A673 (cell line): ENCODE measurements around the gene ENTPD8. TPM values are rescaled to one million over a fixed set of nuclear protein-coding genes. Genes with fewer than 3 reads are reported as not detected.
"Not testable (repeated sequence)": the region's sequence is repeated elsewhere in the genome, so short reads cannot be mapped to it uniquely, and the experiment has no call there.

Source experiments
- BruUV-seq: library from RNA; stranded (reverse); fragments of 400-500 nt; replicated peaks from 2 replicates; lab custom pipeline; 2021; lab: Mats Ljungman, UMichigan
- CTCF ChIA-PET: fragments of 300-600 bp; sonication (Branson Sonifier 250); formaldehyde crosslinking; loops from one replicate; lab custom pipeline; 2022; ENCODE audit warnings: antibody characterized with exemption; lab: Charles Lee
- POLR2A ChIA-PET: fragments of 300-600 bp; sonication (Branson Sonifier 250); formaldehyde crosslinking; loops from one replicate; lab custom pipeline; 2022; ENCODE audit warnings: antibody characterized with exemption; ENCODE audit not compliant: low non-redundant PET; lab: Charles Lee
- DNase-seq: peaks from one replicate; pipeline ENCODE4 v3.0.0-alpha.2; 2015; ENCODE audit warnings: low spot score
- H3K27ac ChIP-seq: fragments of 200-600 bp; sonication (generic); 2 replicates; pipeline ENCODE4 v1.5.1; 2016; ENCODE audit warnings: mixed run types, low read depth, mild to moderate bottlenecking, mixed read lengths, antibody characterized with exemption, low read length; ENCODE audit not compliant: poor library complexity, severe bottlenecking
- H3K27me3 ChIP-seq: fragments of 200-600 bp; sonication (generic); replicated peaks from 2 replicates; pipeline ENCODE4 v1.6.1; 2017; ENCODE audit warnings: mixed run types, low read depth, mild to moderate bottlenecking, mixed read lengths, antibody characterized with exemption, low read length; ENCODE audit not compliant: insufficient read depth, poor library complexity
- H3K36me3 ChIP-seq: fragments of 200-600 bp; sonication (generic); 2 replicates; pipeline ENCODE4 v1.6.1; 2016; ENCODE audit warnings: mixed run types, mild to moderate bottlenecking, mixed read lengths, antibody characterized with exemption, low read length; ENCODE audit not compliant: insufficient read depth, poor library complexity, severe bottlenecking
- H3K4me1 ChIP-seq: fragments of 200-600 bp; sonication (generic); 2 replicates; pipeline ENCODE4 v1.6.1; 2017; ENCODE audit warnings: mixed run types, mild to moderate bottlenecking, mixed read lengths, antibody characterized with exemption, low read length; ENCODE audit not compliant: insufficient read depth, poor library complexity, severe bottlenecking
- H3K4me3 ChIP-seq: fragments of 200-600 bp; sonication (generic); 2 replicates; pipeline ENCODE4 v1.5.1; 2016; ENCODE audit warnings: low read depth, mixed run types, mild to moderate bottlenecking, mixed read lengths, low read length; ENCODE audit not compliant: poor library complexity, severe bottlenecking
- H3K9me3 ChIP-seq: fragments of 200-600 bp; sonication (generic); 2 replicates; pipeline ENCODE4 v1.6.1; 2016; ENCODE audit warnings: mixed run types, low read depth, mild to moderate bottlenecking, mixed read lengths, antibody characterized with exemption, low read length; ENCODE audit not compliant: poor library complexity, severe bottlenecking
- CTCF ChIP-seq: fragments of 300-800, 200-600 bp; sonication (generic); conservative IDR thresholded peaks from 2 replicates; pipeline ENCODE4 v1.5.1; 2017; ENCODE audit warnings: low read depth, mild to moderate bottlenecking, antibody characterized with exemption, low read length, moderate library complexity, mixed read lengths
- EZH2 ChIP-seq: fragments of 200-600 bp; sonication (generic); IDR thresholded peaks from 2 replicates; pipeline ENCODE4 v1.6.1; 2017; ENCODE audit warnings: borderline replicate concordance, low read depth, mild to moderate bottlenecking, mixed read lengths, antibody characterized with exemption, low read length; ENCODE audit not compliant: poor library complexity, severe bottlenecking
- intact Hi-C: fragments of 100-400 bp; cut with micrococcal nuclease; formaldehyde crosslinking; loops from one replicate; pipeline ENCODE4 v1.10.0; 2022; ENCODE audit not compliant: unreplicated experiment
- total RNA-seq: library from RNA; stranded (reverse); gene quantifications from 2 replicates; pipeline ENCODE4 v1.2.3, GENCODE V29; 2021

The ENTPD8 gene
- total RNA-seq, 1 experiment from 2014 or later, result not detected

- H3K27me3 ChIP-seq, result no peaks in the 10 kb centered on the region
- no peak overlapping the region for H3K27ac ChIP-seq
- H3K4me1 ChIP-seq, result peaks cover 8% of the 10 kb centered on the region
- peaks cover 16% of the 10 kb centered on the region for H3K36me3 ChIP-seq
- H3K9me3 ChIP-seq, result no peaks in the 10 kb centered on the region
- CTCF ChIA-PET, result no interaction called here
- no TSS peak for BruUV-seq
- no peak for DNase-seq
- POLR2A ChIA-PET, result no interaction called here
- H3K4me3 ChIP-seq, result no peak overlapping the region
- intact Hi-C loops, result no loop called here
- TF ChIP-seq CTCF (no peak), EZH2 (no peak)
Observed at GRCh38 chr9:137452006-137452760, 11.0 kb upstream of the ENTPD8 start.

- BruUV-seq, H3K9me3 ChIP-seq, POLR2A ChIA-PET, H3K4me1 ChIP-seq, DNase-seq, H3K4me3 ChIP-seq, intact Hi-C loops, CTCF ChIA-PET, H3K27ac ChIP-seq, H3K27me3 ChIP-seq: not testable (repeated sequence)
- peaks cover 16% of the 10 kb centered on the region for H3K36me3 ChIP-seq
Observed at GRCh38 chr9:137451264-137452005, 10.3 kb upstream of the ENTPD8 start.

GRCh38 chr9:137450539-137451222 is 9.5 kb upstream of the ENTPD8 start:
- H3K27me3 ChIP-seq, H3K4me3 ChIP-seq, H3K9me3 ChIP-seq, intact Hi-C loops, H3K4me1 ChIP-seq, BruUV-seq, CTCF ChIA-PET, POLR2A ChIA-PET, H3K27ac ChIP-seq, DNase-seq: not testable (repeated sequence)
- H3K36me3 ChIP-seq, result peaks cover 16% of the 10 kb centered on the region

- Histone ChIP-seq H3K27ac (no peak overlapping the region), H3K36me3 (peaks cover 16% of the 10 kb centered on the region), H3K4me1 (peaks cover 13% of the 10 kb centered on the region), H3K9me3 (no peaks in the 10 kb centered on the region), H3K27me3 (no peaks in the 10 kb centered on the region), H3K4me3 (no peak overlapping the region)
- TF ChIP-seq EZH2 (no peak), CTCF (no peak)
- DNase-seq, result no peak
- ChIA-PET POLR2A (no interaction called here), CTCF (no interaction called here)
- no TSS peak for BruUV-seq
- intact Hi-C loops, result no loop called here
Observed at GRCh38 chr9:137449931-137450538, 8.9 kb upstream of the ENTPD8 start.
